ENCODE results near the gene CYP19A1.

The CYP19A1 gene

GRCh38 chr15:51322621-51323296 is 15.6 kb downstream of the CYP19A1 start:
- no peak for DNase-seq

DNA sequence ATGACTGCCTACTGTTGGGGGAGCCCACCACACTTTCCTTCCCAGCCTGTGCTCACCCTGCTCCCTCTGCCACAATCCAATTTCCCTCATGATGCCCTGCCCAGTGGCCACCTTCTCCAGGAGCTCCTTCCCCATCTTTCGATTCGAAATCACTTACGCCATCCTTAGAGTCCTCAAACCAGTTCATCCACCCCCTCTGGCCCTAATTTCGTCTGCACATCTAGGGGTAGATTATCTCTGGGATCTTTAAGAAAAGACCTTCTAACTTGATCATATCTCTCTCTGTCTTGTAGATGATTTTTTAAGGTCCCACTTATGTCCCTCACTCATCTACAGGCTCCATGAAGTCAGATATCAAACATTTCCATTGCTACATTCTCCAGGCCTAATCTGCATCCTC is 17.1 kb downstream of the CYP19A1 start:
- no peak for DNase-seq

DNA sequence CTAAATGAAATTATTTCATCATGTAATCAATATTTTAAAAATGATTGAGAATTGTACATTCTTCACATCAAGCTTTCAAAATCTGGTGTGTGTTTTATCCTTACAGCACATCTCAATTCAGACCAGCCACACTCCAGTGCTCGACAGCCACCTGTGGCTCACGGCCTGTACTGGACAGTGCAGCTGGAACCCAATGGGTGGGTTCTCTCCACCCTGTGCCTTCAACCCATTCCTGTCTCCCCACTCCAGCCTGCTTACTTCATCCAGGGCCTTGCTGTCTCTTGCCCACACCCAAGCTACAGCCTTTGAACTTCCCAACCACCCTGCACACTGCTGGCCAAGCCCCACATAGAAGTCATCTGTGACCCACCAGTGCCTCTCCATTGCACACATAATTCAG is 17.6 kb downstream of the CYP19A1 start:
- DNase-seq = no peak

- no peak for DNase-seq
These were observed 18.9 kb downstream of the CYP19A1 start for GRCh38 chr15:51319539-51319938.

GRCh38 chr15:51318382-51319150 is 19.8 kb downstream of the CYP19A1 start:
- DNase-seq = peak; percentile 5

DNA sequence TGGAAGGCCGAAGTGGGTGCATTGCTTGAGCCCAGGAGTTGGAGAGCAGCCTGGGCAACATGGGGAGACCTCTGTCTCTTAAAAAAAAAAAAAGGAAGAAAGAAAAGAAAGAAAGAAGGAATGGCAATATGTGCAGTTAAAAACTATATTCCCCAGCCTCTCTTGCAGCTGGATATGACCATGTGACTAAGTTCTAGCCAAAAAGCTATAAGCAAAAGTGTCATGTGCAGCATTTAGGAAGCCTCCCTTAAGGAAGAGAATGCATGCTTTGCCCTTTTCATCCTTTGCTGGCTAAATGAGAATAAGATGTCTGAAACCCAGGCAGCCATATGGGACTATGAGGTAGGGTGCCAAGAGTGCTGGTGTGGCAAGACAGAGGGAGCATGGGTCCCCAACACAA is 21.8 kb downstream of the CYP19A1 start:
- no peak for DNase-seq

- no peak for DNase-seq
These were observed 22.7 kb downstream of the CYP19A1 start for GRCh38 chr15:51315726-51316125.

DNA sequence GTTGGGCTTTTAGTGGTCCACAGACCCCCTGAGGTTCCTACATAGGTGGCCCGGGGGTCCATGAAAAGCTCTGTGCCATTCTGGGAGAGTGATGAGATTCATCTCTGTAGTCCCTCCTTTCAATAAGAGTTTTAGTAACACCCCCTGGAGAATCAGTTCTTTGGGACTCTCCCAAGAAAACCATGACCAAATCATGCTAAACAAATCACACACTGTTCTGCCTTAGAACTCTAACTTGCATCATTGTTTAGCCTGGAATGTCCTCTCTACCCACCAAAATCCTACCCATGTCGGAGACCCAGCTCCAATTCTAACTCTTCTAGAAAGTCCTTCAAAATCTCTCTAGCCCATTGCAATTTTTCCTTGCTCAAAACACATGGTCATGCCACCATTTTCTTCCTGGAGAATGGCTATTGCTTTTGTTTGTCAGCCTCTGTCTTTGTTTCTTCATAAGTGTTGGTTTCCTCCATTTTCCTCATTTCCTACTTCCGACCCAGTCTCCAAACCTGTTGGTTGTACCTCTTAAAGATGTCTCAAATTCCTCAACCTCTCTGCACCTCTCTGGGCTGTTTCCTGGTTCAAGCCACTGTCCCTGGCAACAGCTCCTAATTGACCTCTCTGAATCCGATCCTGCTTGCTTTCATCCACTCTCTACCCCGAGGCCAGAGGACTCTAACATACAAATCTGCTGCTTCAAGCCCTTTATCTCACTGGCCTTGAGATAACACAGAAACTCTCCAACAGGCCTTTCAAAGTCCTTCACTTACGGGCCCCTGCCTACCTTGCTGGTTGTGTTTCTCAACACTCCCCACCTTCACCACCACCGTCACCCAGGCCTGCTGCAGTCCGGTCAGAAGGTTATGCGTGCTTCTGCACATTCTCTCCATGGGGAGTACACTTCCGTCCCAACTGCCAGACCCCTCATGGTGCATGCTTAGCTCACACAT is 23.7 kb downstream of the CYP19A1 start:
- no peak for DNase-seq

- DNase-seq = no peak
These were observed 24.6 kb downstream of the CYP19A1 start for GRCh38 chr15:51313644-51314280.

DNA sequence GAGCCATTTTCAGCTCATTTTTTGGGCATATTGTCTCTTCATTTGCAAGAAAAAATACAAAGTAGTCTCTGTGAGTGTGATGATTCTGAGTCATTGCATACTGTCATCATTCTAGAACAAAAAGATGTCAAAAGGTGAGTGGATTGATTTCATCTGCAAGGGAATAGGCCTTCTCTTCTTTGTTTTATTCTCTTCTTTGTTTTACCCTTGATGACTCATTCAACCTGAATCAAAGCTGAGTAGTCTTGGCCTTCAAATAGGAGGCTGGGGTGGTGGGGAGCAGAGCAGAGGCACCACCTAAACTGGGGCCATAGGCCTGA is 25.4 kb downstream of the CYP19A1 start:
- DNase-seq = no peak

- DNase-seq = no peak
These were observed 26.0 kb downstream of the CYP19A1 start for GRCh38 chr15:51312166-51313073.

GRCh38 chr15:51311510-51311909 is 26.9 kb downstream of the CYP19A1 start:
- DNase-seq = no peak

- peak; percentile 39 for DNase-seq
These were observed 28.3 kb downstream of the CYP19A1 start for GRCh38 chr15:51310064-51310463.

DNA sequence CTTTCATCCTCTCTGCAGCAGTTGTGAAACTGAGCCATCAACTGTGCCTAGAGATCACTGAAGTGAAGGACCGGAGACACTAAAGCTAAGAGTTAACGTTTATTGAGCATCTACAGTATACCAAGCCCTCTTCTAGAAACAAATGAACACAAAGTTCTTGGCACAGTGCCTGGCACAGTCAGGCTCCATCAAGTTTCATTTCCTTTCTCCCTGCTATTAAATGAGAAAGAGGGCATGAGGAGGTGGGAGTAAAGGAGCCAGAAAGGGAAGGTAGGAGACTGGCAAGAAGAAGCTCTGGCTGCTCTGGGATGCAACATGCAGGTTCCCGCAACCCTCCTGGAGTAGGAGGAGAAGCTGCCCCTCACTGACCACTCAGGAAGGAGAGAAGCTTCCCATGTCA is 30.6 kb downstream of the CYP19A1 start:
- DNase-seq = no peak

DNA sequence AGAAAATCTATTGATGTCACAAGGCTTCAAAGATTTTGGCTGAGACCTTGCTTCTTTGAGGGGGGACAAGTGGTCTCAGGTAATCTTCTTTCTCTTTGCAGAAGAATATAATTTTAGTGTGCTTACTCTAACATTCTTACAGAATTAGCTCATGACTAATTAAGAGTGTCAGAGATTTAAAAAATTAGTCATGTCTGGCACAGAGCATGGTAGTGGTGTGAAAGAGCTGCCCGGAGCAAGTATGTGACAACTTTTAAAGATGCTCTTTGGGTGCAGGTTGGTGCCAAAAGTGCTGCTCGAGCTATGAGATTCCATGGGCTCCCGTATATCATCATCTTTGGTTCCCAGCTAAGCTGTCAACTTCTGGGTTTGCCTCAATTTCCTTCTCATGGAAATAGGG is 31.1 kb downstream of the CYP19A1 start:
- no peak for DNase-seq

DNA sequence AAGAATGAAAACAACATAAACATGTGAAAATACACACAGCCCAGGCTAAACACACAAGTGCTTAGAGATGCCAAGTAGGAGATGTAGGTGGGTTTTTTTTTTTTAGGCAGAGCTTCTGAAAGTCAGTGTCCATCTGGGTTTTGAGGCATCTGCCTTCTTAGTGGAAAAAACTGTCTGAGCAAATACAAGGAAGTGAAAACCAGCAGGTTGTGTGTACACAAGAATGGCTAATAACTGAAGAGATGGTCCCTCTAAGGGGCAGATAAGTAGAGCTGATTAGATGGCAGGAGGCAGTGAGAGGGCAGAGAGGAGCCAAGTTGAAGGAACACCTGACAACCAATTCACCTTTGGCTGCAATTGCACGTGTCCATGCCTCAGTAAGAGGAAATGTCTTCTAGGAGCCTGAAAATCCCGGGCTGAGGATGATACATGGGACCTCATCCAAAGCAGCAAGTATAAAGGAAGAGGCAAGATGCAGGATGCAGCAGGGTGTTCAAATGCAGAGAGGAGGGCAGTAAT is 34.9 kb downstream of the CYP19A1 start:
- no peak for DNase-seq

DNA sequence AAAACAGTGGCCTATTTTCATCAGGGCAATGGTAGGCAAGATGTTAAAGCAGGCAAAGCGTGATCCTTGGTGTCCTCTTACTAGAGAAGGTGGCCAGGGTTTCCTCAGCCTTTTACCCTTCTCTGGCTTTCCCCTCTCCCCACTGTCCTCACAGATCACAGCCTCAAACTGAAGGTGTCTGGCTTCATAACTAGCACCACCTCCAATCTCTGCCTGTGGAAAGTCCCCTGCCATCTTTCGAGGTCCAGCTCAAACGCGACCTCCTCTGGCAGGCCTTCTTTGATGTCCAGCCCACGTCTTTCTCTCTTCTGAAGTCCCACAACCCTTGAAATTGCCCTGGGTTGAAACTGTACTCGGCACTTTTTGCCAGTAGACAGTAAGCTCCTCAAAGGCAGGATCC is 35.9 kb downstream of the CYP19A1 start:
- no peak for DNase-seq

DNA sequence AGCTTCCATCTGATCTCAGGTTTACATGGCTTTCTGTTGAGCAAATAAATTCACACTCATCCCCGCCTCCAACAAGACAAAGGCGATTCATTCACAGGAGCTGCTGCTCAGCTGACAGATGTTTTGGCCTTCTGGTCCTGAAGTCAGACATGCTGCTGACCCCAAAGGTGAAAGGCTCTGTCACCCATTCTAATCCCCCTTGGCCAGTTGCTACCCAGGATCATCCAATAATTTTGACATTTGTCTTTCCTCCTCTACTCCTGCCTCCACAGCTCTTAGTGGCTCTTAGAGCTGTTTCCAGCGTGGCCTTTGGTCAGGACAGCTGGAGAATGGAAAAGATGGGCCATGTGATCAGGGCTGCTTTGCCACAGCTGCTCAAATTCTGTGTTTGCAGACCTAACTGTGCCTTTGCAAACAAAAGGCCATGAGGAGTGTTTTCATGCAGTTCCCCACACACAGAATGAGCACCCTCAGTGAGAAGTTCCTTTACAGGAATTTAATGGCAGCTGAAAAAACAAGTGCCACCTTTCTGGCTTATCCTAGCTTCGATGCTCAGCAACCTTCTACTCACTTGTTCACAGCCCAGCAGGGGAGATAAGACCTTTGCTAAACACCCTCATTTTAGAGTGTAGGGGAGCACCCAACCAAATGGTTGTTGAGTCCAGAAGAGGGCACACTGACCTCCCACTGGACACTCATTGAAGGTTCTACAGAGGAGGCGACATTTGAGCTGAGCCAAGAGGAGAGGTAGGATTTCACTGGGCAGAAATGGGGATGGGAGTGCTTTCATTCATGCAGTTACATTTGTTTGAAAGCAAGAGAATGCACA is 39.0 kb downstream of the CYP19A1 start:
- no peak for DNase-seq

DNA sequence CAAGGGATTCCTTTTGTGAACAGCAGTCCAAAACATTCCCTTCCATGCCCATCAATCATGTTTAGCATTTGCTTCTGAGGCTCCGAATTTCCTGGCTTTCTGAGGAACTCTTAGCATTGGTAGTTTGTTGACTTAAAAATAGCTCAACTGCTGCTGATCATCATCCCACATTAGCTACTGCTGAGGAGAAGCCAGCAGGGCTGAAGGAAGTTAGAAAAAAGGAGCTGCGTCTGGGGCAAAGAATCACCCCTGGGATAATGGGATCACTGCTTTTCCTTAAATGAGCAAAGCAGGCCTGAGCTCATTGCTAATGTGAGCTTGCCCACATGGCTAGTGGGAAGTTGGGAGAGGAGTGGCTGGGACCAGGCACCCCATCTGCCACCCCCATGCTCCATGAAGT is 39.8 kb downstream of the CYP19A1 start:
- DNase-seq = no peak

- DNase-seq = no peak
These were observed 47.7 kb downstream of the CYP19A1 start for GRCh38 chr15:51290720-51291119.

- no peak for DNase-seq
These were observed 49.1 kb downstream of the CYP19A1 start for GRCh38 chr15:51289290-51289689.
